ENCODE results near the gene TCF4.

DNA sequence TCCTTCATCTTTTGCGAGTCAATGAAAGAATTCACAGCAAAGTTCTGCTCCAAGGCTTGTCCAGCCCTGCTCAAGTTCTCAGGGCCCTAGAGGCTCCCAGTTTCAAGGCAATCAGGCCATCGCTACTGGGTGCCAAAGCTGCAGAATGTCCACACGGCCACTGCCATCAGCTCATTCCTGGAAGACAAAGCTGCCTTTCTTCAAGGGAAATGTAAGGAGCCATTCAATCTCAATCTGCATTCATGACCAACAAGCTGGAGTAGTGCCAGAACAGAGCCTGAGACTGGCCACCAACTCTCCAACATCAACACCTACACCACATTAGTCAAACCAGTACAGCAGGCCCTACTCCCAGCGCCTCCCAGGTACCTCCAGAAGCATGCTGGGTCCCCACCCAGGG is 202.2 kb downstream of the TCF4 start:
- TF ChIP-seq, protein P1, sequence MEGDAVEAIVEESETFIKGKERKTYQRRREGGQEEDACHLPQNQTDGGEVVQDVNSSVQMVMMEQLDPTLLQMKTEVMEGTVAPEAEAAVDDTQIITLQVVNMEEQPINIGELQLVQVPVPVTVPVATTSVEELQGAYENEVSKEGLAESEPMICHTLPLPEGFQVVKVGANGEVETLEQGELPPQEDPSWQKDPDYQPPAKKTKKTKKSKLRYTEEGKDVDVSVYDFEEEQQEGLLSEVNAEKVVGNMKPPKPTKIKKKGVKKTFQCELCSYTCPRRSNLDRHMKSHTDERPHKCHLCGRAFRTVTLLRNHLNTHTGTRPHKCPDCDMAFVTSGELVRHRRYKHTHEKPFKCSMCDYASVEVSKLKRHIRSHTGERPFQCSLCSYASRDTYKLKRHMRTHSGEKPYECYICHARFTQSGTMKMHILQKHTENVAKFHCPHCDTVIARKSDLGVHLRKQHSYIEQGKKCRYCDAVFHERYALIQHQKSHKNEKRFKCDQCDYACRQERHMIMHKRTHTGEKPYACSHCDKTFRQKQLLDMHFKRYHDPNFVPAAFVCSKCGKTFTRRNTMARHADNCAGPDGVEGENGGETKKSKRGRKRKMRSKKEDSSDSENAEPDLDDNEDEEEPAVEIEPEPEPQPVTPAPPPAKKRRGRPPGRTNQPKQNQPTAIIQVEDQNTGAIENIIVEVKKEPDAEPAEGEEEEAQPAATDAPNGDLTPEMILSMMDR (IDR thresholded peaks at IDR 0.05) = no peak
- TF ChIP-seq REST (IDR thresholded peaks at IDR 0.05; ENCODE audit: insufficient read depth in 1 of 2, low read depth in 2 of 2, low read length in 1 of 2) (no peak), POLR2AphosphoS5 (IDR thresholded peaks at IDR 0.05; ENCODE audit: low read depth, low read length) (no peak)

Data from Panc1 (cell line).